ENCODE results near the gene HPGD. TPM values are rescaled to one million over a fixed set of nuclear protein-coding genes. Genes with fewer than 3 reads are reported as not detected.

The HPGD gene
- total and polyA plus RNA-seq, 2 of the 8 experiments (the other 6 are each of a cell fraction or from before 2014, with no cell fraction given), result 1.1 to 1.3 TPM

DNA sequence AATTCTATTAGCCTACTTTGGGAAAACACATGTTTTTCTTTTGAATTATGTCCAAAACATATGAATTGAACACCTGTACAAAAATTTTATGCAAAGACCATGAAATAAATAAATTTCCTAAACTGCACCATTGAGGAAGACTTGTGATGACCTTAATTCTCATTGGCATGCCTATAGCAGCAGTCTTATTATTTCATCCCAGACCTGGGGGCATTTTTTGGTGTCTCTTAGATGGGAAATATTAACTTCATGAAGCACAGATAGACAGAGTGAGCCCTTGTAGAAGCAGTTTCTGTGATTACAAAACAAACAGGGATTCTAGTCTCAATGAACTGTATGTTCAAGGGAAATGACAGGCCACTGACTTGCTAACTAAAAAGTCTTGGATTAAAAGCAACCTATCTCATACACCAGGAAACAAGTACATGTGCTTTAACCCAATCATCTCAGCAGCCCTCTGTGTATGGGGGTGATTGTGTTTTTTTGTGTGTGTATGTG lies 32.0 kb upstream of the HPGD start:
- ChIA-PET POLR2A (ENCODE audit: partially characterized antibody) (no interaction called here), CTCF (ENCODE audit: partially characterized antibody) (no interaction called here)
- no peak for FAIRE-seq
- H3K4me3 ChIP-seq (ENCODE audit: extremely low read depth in 1 of 4, insufficient read depth in 2 of 4, low read depth in 3 of 4, low read length in 4 of 4), result no peak overlapping the region
- H3K36me3 ChIP-seq (ENCODE audit: control insufficient read depth in 2 of 4, insufficient read depth in 4 of 4, low read length in 3 of 4), result no peaks in the 10 kb centered on the region; a peak in 1 of 8 replicates
- no peak overlapping the region for H3K9ac ChIP-seq (replicated peaks in 1 of 4; ENCODE audit: extremely low read depth in 1 of 4, low read depth in 3 of 4, low read length in 3 of 4)
- H3K23ac ChIP-seq (ENCODE audit: insufficient read length), result no peak overlapping the region
- H3K14ac ChIP-seq (ENCODE audit: insufficient read length), result no peak overlapping the region
- H4K8ac ChIP-seq (ENCODE audit: extremely low read depth, insufficient read depth, low read length), result no peak overlapping the region
- no peak overlapping the region for H3K18ac ChIP-seq (ENCODE audit: extremely low read depth, low read length)
- H4K91ac ChIP-seq (replicated peaks; ENCODE audit: insufficient read length, low read length), result no peak overlapping the region
- H3K27me3 ChIP-seq (replicated peaks in 1 of 4; ENCODE audit: control insufficient read depth in 3 of 4, extremely low read depth in 1 of 4, insufficient read depth in 3 of 4, low read length in 3 of 4), result no peaks in the 10 kb centered on the region
- H3K9me3 ChIP-seq (ENCODE audit: insufficient read depth in 2 of 2, low read depth in 1 of 2, low read length in 1 of 2), result peaks cover 0 to 3% of the 10 kb centered on the region in 2 experiments; a peak in 1 of 4 replicates
- no peak overlapping the region for H2BK20ac ChIP-seq (ENCODE audit: low read length)
- no peak overlapping the region for H3K27ac ChIP-seq (ENCODE audit: low read depth, low read length)
- H3K79me1 ChIP-seq (ENCODE audit: low read depth, low read length), result no peaks in the 10 kb centered on the region
- H4K20me1 ChIP-seq (replicated peaks in 1 of 2; ENCODE audit: control insufficient read depth in 1 of 2, insufficient read depth in 2 of 2, low read length in 2 of 2), result no peaks in the 10 kb centered on the region
- H3K56ac ChIP-seq (replicated peaks; ENCODE audit: insufficient read length, low read depth, low read length), result no peak overlapping the region
- H2BK5ac ChIP-seq (ENCODE audit: low read depth, low read length), result no peak overlapping the region
- H2AFZ ChIP-seq (ENCODE audit: low read length), result no peak overlapping the region
- no peak overlapping the region for H3K4ac ChIP-seq (replicated peaks; ENCODE audit: insufficient read length, low read depth, low read length)
- no peak overlapping the region for H2BK15ac ChIP-seq (ENCODE audit: low read length)
- no peak overlapping the region for H4K5ac ChIP-seq (ENCODE audit: insufficient read length, low read depth, low read length)
- no peaks in the 10 kb centered on the region for H3K79me2 ChIP-seq (ENCODE audit: control insufficient read depth in 1 of 2, insufficient read depth in 2 of 2, low read length in 2 of 2)
- no peaks in the 10 kb centered on the region for H3K23me2 ChIP-seq (ENCODE audit: low read depth, low read length)
- DNase-seq (ENCODE audit: low read depth in 1 of 2, low spot score in 2 of 2), result no peak
- H2AK5ac ChIP-seq (ENCODE audit: low read depth, low read length), result no peak overlapping the region
- no peak overlapping the region for H2BK120ac ChIP-seq (replicated peaks; ENCODE audit: low read depth, low read length)
- TF ChIP-seq, protein P1, sequence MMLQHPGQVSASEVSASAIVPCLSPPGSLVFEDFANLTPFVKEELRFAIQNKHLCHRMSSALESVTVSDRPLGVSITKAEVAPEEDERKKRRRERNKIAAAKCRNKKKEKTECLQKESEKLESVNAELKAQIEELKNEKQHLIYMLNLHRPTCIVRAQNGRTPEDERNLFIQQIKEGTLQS (IDR thresholded peaks at IDR 0.05; ENCODE audit: insufficient read depth, low read depth, low read length), result no peak
- TF ChIP-seq CBX8 (IDR thresholded peaks at IDR 0.05; ENCODE audit: borderline replicate concordance, low read depth, low read length) (no peak), RBBP5 (IDR thresholded peaks at IDR 0.05; ENCODE audit: borderline replicate concordance, low read depth, low read length) (no peak), MAFK (IDR thresholded peaks at IDR 0.05; ENCODE audit: low read depth, low read length) (no peak), SIRT6 (IDR thresholded peaks at IDR 0.05; ENCODE audit: low read length) (no peak), SP2 (IDR thresholded peaks at IDR 0.05; ENCODE audit: low read length) (no peak), TAF7 (optimal IDR thresholded peaks at IDR 0.05; ENCODE audit: borderline replicate concordance, low read depth, low read length) (no peak), HDAC6 (IDR thresholded peaks at IDR 0.05; ENCODE audit: low read depth, low read length) (no peak), BCL11A (IDR thresholded peaks at IDR 0.05; ENCODE audit: low read depth in 2 of 2, low read length in 2 of 2) (no peak), KDM1A (IDR thresholded peaks at IDR 0.05; ENCODE audit: borderline replicate concordance, low read length) (no peak), CBX5 (IDR thresholded peaks at IDR 0.05; ENCODE audit: low read depth, low read length) (no peak), RXRA (IDR thresholded peaks at IDR 0.05; ENCODE audit: insufficient read depth, low read depth, low read length) (no peak), CHD2 (IDR thresholded peaks at IDR 0.05; ENCODE audit: low read length) (no peak)
- TF ChIP-seq, protein P2, sequence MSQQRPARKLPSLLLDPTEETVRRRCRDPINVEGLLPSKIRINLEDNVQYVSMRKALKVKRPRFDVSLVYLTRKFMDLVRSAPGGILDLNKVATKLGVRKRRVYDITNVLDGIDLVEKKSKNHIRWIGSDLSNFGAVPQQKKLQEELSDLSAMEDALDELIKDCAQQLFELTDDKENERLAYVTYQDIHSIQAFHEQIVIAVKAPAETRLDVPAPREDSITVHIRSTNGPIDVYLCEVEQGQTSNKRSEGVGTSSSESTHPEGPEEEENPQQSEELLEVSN (IDR thresholded peaks at IDR 0.05), result no peak
- peaks cover 0 to 6% (median under 1%) of the 10 kb centered on the region in 4 experiments; a peak in 2 of 7 replicates for H3K4me1 ChIP-seq (replicated peaks in 1 of 4; ENCODE audit: control insufficient read depth in 3 of 4, insufficient read depth in 4 of 4, low read length in 3 of 4)
- H2BK12ac ChIP-seq (ENCODE audit: low read depth, low read length), result no peak overlapping the region
- H3K4me2 ChIP-seq (ENCODE audit: insufficient read depth in 1 of 2, low read depth in 2 of 2, low read length in 2 of 2), result no peak overlapping the region
